Activated CD8-positive, alpha-beta T cell treated with anti-CD3 and anti-CD28 coated beads, Interleukin-2, amount 10 ng/mL, durations not matched to agents 7 days and 5 days (primary cell): ENCODE data around the gene TAF3. TPM values are rescaled to one million over a fixed set of nuclear protein-coding genes. Genes with fewer than 3 reads are reported as not detected.
A peak's percentile ranks its signal among the peaks of the same experiment; 100 is the strongest.

Experiments
- ATAC-seq: fragments of 150-1000 bp; cut with Tn5 transposase; one replicate; pipeline ENCODE4 v1.10.0; 2021; ENCODE audit warnings: moderate library complexity
- CTCF ChIA-PET: fragments of 350-600 bp; sonication (Branson Sonifier 250); formaldehyde crosslinking; loops from one replicate; lab custom pipeline; 2021; ENCODE audit warnings: antibody characterized with exemption; lab: Charles Lee
- POLR2A ChIA-PET: fragments of 350-600 bp; sonication (Branson Sonifier 250); formaldehyde crosslinking; loops from one replicate; lab custom pipeline; 2021; ENCODE audit warnings: antibody characterized with exemption; lab: Charles Lee
- DNase-seq: peaks from one replicate; pipeline ENCODE4 v3.0.0-alpha.2; 2020
- H3K27ac Mint-ChIP-seq: one replicate; pipeline ENCODE4 v1.8.0; 2021; ENCODE audit warnings: mild to moderate bottlenecking, mixed read lengths
- H3K27me3 Mint-ChIP-seq: one replicate; pipeline ENCODE4 v1.8.0; 2021; ENCODE audit warnings: low read depth, mixed read lengths
- H3K36me3 Mint-ChIP-seq: one replicate; pipeline ENCODE4 v1.8.0; 2021; ENCODE audit warnings: low read depth, mixed read lengths
- H3K4me1 Mint-ChIP-seq: one replicate; pipeline ENCODE4 v1.8.0; 2021; ENCODE audit warnings: low read depth, mixed read lengths
- H3K4me3 Mint-ChIP-seq: one replicate; pipeline ENCODE4 v1.8.0; 2021; ENCODE audit warnings: mild to moderate bottlenecking, mixed read lengths
- H3K9me3 Mint-ChIP-seq: one replicate; pipeline ENCODE4 v1.8.0; 2022; ENCODE audit warnings: mixed read lengths; ENCODE audit not compliant: insufficient read depth
- total RNA-seq, 2 experiments: library from RNA; stranded (reverse); gene quantifications; one replicate each; pipeline ENCODE4 v1.2.3, GENCODE V29; 2021

Gene TAF3
- total RNA-seq, 2 experiments from 2014 or later, result 13.7 to 14.6 TPM

- Mint-ChIP-seq H3K27ac (peak overlapping the region; percentile 73), H3K27me3 (peaks cover 40% of the 10 kb centered on the region), H3K4me3 (peak overlapping the region; percentile 97), H3K4me1 (peaks cover 37% of the 10 kb centered on the region), H3K36me3 (peaks cover 23% of the 10 kb centered on the region), H3K9me3 (no peaks in the 10 kb centered on the region)
- ChIA-PET CTCF (interaction anchor here (0.5 to 1.8 kb wide), 9 partner anchors 9 to 423 kb away, joined by 3 to 9 read pairs (median 4); no protein-coding TSS in a partner anchor), POLR2A (interaction anchor here (0.6 to 1.7 kb wide), 3 partner anchors 9 to 280 kb away, joined by 4 to 7 read pairs (median 4); no protein-coding TSS in a partner anchor)
- peak; percentile 44 for DNase-seq
- ATAC-seq, result no peak
Observed at GRCh38 chr10:8052341-8052955, 234.1 kb downstream of the TAF3 start.

DNA sequence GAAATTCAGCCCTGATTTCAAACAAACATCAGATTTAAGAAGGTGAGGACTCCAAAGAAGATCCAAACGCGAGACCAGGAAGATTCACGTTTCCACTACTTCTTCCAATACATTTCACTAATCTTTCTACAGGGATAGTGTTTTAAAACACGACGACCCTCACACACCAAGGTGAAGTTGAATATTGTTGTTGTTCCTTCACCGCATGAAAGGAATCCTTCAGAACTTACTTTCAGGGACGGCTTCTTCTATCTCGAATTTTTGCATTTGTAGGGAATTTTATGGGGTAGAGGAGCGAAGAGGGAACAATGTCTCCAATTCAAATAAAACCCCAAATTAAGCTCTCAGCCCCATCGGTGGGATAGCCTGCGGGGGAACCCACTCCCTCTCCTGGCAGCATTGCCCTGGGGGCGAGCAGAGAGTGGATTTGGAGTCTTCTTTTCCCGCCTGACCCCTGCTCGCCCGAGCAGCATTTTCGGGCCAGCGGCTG lies 234.7 kb downstream of the TAF3 start:
- POLR2A ChIA-PET, result interaction anchor here (0.6 to 0.7 kb wide), 2 partner anchors 8 to 23 kb away, joined by 4 to 7 read pairs; no protein-coding TSS in a partner anchor
- H3K27me3 Mint-ChIP-seq, result peaks cover 34% of the 10 kb centered on the region
- H3K27ac Mint-ChIP-seq, result no peak overlapping the region
- peaks cover 37% of the 10 kb centered on the region for H3K4me1 Mint-ChIP-seq
- H3K9me3 Mint-ChIP-seq, result no peaks in the 10 kb centered on the region
- CTCF ChIA-PET, result interaction anchor here (0.5 to 1.8 kb wide), 9 partner anchors 8 to 423 kb away, joined by 3 to 9 read pairs (median 4); no protein-coding TSS in a partner anchor
- peaks cover 28% of the 10 kb centered on the region for H3K36me3 Mint-ChIP-seq
- DNase-seq (no peak), ATAC-seq (no peak)
- peak overlapping the region; percentile 97 for H3K4me3 Mint-ChIP-seq

- Mint-ChIP-seq H3K27ac (peak overlapping the region; percentile 88), H3K9me3 (no peaks in the 10 kb centered on the region), H3K4me3 (peak overlapping the region; percentile 97), H3K36me3 (peaks cover 33% of the 10 kb centered on the region), H3K27me3 (peaks cover 28% of the 10 kb centered on the region), H3K4me1 (peaks cover 37% of the 10 kb centered on the region)
- ChIA-PET POLR2A (interaction anchor here (0.5 to 1.4 kb wide), 5 partner anchors 84 to 1014 kb away, joined by 3 read pairs; no protein-coding TSS in a partner anchor), CTCF (interaction anchor here (0.6 to 1.8 kb wide), 5 partner anchors 13 to 349 kb away, joined by 3 to 9 read pairs (median 6); no protein-coding TSS in a partner anchor)
- ATAC-seq, result peak; percentile 62
- DNase-seq, result peak; percentile 95
Observed at GRCh38 chr10:8053446-8054243, 235.3 kb downstream of the TAF3 start.

- Mint-ChIP-seq H3K4me3 (peak overlapping the region; percentile 97), H3K36me3 (peaks cover 39% of the 10 kb centered on the region), H3K27me3 (peaks cover 23% of the 10 kb centered on the region), H3K27ac (peak overlapping the region; percentile 88), H3K9me3 (no peaks in the 10 kb centered on the region), H3K4me1 (peaks cover 39% of the 10 kb centered on the region)
- ATAC-seq (peak; percentile 11), DNase-seq (no peak)
- CTCF ChIA-PET, result no interaction called here
- POLR2A ChIA-PET, result interaction anchor here (0.5 to 1.4 kb wide), 5 partner anchors 83 to 1014 kb away, joined by 3 read pairs; no protein-coding TSS in a partner anchor
Observed at GRCh38 chr10:8054244-8054493, 235.9 kb downstream of the TAF3 start.

- DNase-seq (peak; percentile 91), ATAC-seq (peak; percentile 64)
- H3K9me3 Mint-ChIP-seq, result no peaks in the 10 kb centered on the region
- H3K27me3 Mint-ChIP-seq, result peaks cover 22% of the 10 kb centered on the region
- H3K4me1 Mint-ChIP-seq, result peaks cover 43% of the 10 kb centered on the region
- POLR2A ChIA-PET, result interaction anchor here (0.5 to 1.4 kb wide), 5 partner anchors 83 to 1013 kb away, joined by 3 read pairs; no protein-coding TSS in a partner anchor
- peaks cover 45% of the 10 kb centered on the region for H3K36me3 Mint-ChIP-seq
- H3K27ac Mint-ChIP-seq, result peak within 1 kb of the TSS; percentile 98
- H3K4me3 Mint-ChIP-seq, result peak within 1 kb of the TSS; percentile 97
- CTCF ChIA-PET, result no interaction called here
Observed at GRCh38 chr10:8054494-8055407, 236.4 kb downstream of the TAF3 start, which contains the start of gene GATA3. Gene GATA3, plus strand, starts transcription at chr10:8054688. Its CDS starts 968 bp downstream, at chr10:8055656.

DNA sequence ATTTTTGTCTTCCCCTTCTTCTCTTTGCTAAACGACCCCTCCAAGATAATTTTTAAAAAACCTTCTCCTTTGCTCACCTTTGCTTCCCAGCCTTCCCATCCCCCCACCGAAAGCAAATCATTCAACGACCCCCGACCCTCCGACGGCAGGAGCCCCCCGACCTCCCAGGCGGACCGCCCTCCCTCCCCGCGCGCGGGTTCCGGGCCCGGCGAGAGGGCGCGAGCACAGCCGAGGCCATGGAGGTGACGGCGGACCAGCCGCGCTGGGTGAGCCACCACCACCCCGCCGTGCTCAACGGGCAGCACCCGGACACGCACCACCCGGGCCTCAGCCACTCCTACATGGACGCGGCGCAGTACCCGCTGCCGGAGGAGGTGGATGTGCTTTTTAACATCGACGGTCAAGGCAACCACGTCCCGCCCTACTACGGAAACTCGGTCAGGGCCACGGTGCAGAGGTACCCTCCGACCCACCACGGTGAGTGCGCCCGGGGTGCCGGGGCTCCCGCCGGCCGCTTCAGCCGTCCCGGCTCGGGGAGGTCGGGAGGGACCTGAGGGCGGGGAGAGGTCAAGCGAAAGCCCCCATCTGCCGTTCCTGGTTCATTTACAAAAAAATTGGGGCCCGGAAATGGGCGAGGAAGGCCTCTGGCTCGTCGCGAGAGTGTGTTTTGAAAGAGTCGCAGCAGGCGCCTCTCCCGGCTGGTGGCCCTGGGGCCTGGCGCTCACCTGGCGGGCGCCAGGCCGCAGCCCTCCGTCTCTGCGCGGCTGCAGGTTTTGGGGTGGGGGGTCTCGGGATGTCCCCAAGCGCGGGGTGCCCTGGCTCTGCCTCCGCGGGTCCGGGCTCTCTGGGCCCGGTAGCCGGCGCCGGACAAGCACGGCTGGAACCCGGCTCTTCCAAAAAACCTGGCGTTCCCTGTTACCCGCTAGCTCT lies 237.4 kb downstream of the TAF3 start:
- H3K9me3 Mint-ChIP-seq, result no peaks in the 10 kb centered on the region
- H3K36me3 Mint-ChIP-seq, result peaks cover 54% of the 10 kb centered on the region
- peaks cover 53% of the 10 kb centered on the region for H3K4me1 Mint-ChIP-seq
- ATAC-seq (peak; percentile 7), DNase-seq (peak; percentile 63)
- H3K27me3 Mint-ChIP-seq, result peaks cover 15% of the 10 kb centered on the region
- ChIA-PET POLR2A (interaction anchor here (0.8 to 1.4 kb wide), 3 partner anchors 9 to 512 kb away, joined by 3 to 6 read pairs (median 3); no protein-coding TSS in a partner anchor), CTCF (interaction anchor here (1.0 kb wide), 1 partner anchor 183 kb away, joined by 3 read pairs; no protein-coding TSS in a partner anchor)
- peak overlapping the region; percentile 97 for H3K4me3 Mint-ChIP-seq
- peak overlapping the region; percentile 98 for H3K27ac Mint-ChIP-seq

DNA sequence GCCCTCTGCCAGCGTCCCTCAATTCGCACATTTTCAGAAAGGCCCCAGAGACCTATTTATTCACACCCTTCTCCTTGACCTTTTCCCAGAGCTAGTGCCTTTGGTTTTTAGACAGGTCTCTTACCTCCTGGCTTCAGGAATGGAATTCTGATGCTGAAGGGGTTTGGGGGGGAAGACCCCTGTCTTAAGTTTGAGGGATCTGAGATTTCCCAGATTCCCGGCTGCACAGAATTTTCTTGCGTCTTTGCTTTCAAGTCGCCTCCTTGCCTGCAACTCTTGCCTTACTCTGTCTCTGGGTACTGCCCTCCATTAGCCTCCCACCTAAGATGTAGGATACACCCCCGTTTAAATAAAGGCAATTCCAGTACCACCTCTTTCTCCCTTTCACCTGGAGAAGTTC lies 238.1 kb downstream of the TAF3 start:
- Mint-ChIP-seq H3K36me3 (peaks cover 61% of the 10 kb centered on the region), H3K4me1 (peaks cover 60% of the 10 kb centered on the region), H3K27ac (peak overlapping the region; percentile 98), H3K9me3 (no peaks in the 10 kb centered on the region), H3K4me3 (peak overlapping the region; percentile 97), H3K27me3 (peaks cover 15% of the 10 kb centered on the region)
- ChIA-PET POLR2A (interaction anchor here (0.8 to 1.4 kb wide), 3 partner anchors 8 to 513 kb away, joined by 3 to 6 read pairs (median 3); no protein-coding TSS in a partner anchor), CTCF (interaction anchor here (0.7 to 1.1 kb wide), 3 partner anchors 182 to 375 kb away, joined by 3 to 5 read pairs (median 3); no protein-coding TSS in a partner anchor)
- DNase-seq (no peak), ATAC-seq (no peak)

DNA sequence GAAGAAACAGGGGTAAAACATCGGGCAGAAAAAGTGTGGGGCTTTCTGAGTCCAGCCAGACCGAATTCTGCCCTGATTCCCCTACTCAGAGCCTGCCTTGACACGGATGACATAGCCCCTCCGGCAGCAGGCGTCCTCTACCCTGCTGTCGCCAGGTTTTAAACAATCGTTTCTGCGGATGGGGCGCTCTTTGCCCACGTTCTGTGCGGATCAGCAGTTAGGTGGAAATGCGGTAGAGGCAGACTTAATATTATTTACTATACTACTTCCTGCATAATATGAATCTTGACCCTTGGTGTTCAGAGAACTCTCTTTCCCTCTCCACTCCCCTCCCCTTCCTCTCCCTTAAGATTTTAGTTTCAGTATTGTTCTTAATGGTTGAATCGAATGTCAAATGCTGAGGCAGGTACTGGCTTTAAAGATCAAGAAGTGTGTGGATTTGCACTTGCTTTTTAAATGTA lies 238.6 kb downstream of the TAF3 start:
- ChIA-PET CTCF (interaction anchor here (0.7 to 1.1 kb wide), 3 partner anchors 181 to 374 kb away, joined by 3 to 5 read pairs (median 3); no protein-coding TSS in a partner anchor), POLR2A (interaction anchor here (0.6 to 1.4 kb wide), 4 partner anchors 7 to 371 kb away, joined by 3 to 6 read pairs (median 4); no protein-coding TSS in a partner anchor)
- DNase-seq, result peak; percentile 77
- Mint-ChIP-seq H3K27me3 (peaks cover 14% of the 10 kb centered on the region), H3K4me3 (peak overlapping the region; percentile 97), H3K9me3 (no peaks in the 10 kb centered on the region), H3K4me1 (peaks cover 63% of the 10 kb centered on the region), H3K27ac (peak overlapping the region; percentile 98), H3K36me3 (peaks cover 66% of the 10 kb centered on the region)
- peak; percentile 6 for ATAC-seq

- no peak for DNase-seq
- CTCF ChIA-PET, result no interaction called here
- no peak for ATAC-seq
- H3K4me3 Mint-ChIP-seq, result peak overlapping the region; percentile 97
- H3K9me3 Mint-ChIP-seq, result no peaks in the 10 kb centered on the region
- peaks cover 71% of the 10 kb centered on the region for H3K36me3 Mint-ChIP-seq
- H3K27me3 Mint-ChIP-seq, result peaks cover 5% of the 10 kb centered on the region
- peak overlapping the region; percentile 98 for H3K27ac Mint-ChIP-seq
- H3K4me1 Mint-ChIP-seq, result peaks cover 63% of the 10 kb centered on the region
- POLR2A ChIA-PET, result interaction anchor here (0.6 to 4.3 kb wide), 3 partner anchors 13 to 370 kb away, joined by 3 to 23 read pairs (median 4); no protein-coding TSS in a partner anchor
Observed at GRCh38 chr10:8057636-8058273, 239.4 kb downstream of the TAF3 start.
